Mucosa of rectum (tissue), 2 donors: Measurements from ENCODE around the gene DTX2.
"Not testable (repeated sequence)": the region's sequence is repeated elsewhere in the genome, so short reads cannot be mapped to it uniquely, and the experiment has no call there.

ENCODE experiments used
- H3K27ac ChIP-seq, 2 donors: one replicate each; pipeline ENCODE4 v1.7.0; 2013; ENCODE audit warnings: inconsistent platforms in 2 of 2, low read depth in 2 of 2, low read length in 2 of 2
- H3K27me3 ChIP-seq, 2 donors: one replicate each; pipeline ENCODE4 v1.7.0; 2013; ENCODE audit warnings: low read length in 2 of 2; ENCODE audit not compliant: control insufficient read depth in 2 of 2, insufficient read depth in 2 of 2
- H3K36me3 ChIP-seq, 2 donors: one replicate each; pipeline ENCODE4 v1.7.0; 2013; ENCODE audit warnings: low read length in 2 of 2; ENCODE audit not compliant: control insufficient read depth in 2 of 2, insufficient read depth in 2 of 2
- H3K4me1 ChIP-seq, 2 donors: one replicate each; pipeline ENCODE4 v1.7.0; 2013; ENCODE audit warnings: low read length in 2 of 2, mild to moderate bottlenecking in 1 of 2; ENCODE audit not compliant: control insufficient read depth in 2 of 2, insufficient read depth in 2 of 2
- H3K4me3 ChIP-seq, 2 donors: one replicate each; pipeline ENCODE4 v1.7.0; 2013; ENCODE audit warnings: low read length in 2 of 2
- H3K9ac ChIP-seq, 2 donors: one replicate each; pipeline ENCODE4 v1.7.0; 2013; ENCODE audit warnings: low read length in 2 of 2, low read depth in 1 of 2, mild to moderate bottlenecking in 1 of 2
- H3K9me3 ChIP-seq, 2 donors: one replicate each; pipeline ENCODE4 v1.7.0; 2013; ENCODE audit warnings: low read length in 2 of 2; ENCODE audit not compliant: control insufficient read depth in 2 of 2
- donor health status: healthy.
- donor health status: Normal muscosa, but diverticular disease.

DTX2 gene

DNA sequence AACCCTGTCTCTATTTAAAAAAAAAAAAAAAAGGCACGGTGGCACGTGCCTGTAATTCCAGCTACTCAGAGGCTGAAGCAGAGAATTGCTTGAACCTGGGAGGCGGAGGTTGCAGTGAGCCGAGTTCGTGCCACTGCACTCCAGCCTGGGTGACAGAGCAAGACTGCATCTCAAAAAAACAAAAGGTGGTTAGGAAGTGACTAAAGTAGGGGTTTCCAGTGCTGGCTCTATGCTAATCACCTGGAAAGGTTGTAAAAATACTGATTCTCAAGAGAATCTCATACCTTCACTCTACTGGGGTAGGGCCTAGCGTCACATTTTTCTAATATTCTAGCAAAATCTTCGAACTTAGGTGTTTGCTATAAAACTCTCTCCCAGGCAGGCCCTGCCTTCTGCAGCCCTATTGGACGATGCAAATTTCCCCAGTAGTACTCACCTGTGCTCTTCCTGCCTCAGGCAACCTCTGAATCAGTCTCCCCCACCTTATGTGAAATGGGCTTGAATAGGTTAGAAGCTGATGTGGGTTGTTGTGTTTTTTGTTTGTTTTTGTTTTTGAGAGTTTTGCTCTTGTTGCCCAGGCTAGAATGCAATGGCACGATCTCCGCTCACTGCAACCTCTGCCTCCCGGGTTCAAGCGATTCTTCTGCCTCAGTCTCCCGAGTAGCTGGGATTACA, 33.2 kb upstream of the DTX2 start:
- Histone ChIP-seq H3K9me3 (no peaks in the 10 kb centered on the region), H3K27ac (no peak overlapping the region), H3K4me3 (no peak overlapping the region), H3K9ac (no peak overlapping the region), H3K27me3 (no peaks in the 10 kb centered on the region), H3K36me3 (no peaks in the 10 kb centered on the region), H3K4me1 (no peaks in the 10 kb centered on the region)

DNA sequence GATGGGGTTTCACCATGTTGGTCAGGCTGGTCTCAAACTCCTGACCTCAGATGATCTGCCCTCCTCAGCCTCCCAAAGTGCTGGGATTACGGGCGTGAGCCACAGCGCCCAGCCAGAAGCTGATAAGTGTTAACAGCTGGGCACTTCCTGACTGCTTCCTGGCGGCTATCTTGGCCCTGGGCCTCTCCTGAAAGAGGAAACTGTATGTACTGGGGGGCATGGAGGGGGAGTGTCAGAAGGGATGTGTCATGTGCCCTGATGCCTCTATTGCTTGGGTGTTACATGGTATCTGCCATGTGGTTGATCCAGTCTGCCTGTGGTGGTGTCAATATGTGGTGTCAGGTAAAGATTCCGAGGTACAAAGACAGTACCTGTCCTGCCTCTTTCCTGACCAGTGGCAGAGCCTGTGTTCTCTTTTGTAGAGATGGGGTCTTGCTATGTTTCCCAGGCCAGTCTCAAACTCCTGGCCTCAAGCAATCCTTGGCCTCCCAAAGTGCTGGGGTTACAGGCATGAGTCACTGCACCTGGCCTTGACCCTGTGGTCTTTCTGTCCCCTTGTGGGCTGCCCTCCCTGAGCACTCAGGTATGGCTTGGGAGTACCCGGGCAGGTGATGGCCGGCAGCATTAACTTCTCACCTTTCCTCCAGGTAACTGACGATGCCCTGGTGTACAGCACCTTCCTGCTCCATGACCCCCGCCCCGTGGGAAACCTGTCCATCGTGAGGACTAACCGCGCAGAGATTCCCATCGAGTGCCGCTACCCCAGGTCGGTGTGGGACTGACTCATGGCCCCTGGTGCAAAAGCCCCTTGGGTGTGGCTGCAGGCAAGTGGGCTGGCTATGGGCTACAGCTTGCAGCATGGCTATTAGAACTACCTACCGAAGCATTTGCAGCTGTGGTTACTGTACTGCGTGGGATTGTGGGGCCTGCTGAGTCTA, 32.4 kb upstream of the DTX2 start:
- Histone ChIP-seq H3K9ac (no peak overlapping the region), H3K27me3 (no peaks in the 10 kb centered on the region), H3K36me3 (no peaks in the 10 kb centered on the region), H3K4me3 (no peak overlapping the region), H3K4me1 (no peaks in the 10 kb centered on the region), H3K27ac (no peak overlapping the region), H3K9me3 (no peaks in the 10 kb centered on the region)

DNA sequence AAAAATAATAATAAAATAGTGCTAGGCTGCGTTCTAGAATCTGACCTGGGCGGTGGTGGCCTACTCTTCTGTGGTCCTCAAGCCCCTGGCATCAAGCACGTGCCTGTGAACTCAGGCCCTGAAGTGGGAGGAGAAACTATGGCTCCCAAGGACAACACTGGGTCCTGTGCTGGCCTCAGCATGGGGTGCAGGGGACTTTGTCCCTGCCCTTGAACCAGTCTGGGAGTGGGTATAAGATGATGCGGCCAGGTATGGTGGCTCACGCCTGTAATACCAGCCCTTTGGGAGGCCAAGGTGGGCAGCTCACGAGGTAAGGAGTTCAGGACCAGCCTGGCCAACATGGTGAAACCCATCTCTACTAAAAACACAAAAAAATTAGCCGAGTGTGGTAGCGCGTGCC, 31.3 kb upstream of the DTX2 start:
- H3K9ac ChIP-seq: no peak overlapping the region
- no peaks in the 10 kb centered on the region for H3K27me3 ChIP-seq
- H3K36me3 ChIP-seq: no peaks in the 10 kb centered on the region
- no peaks in the 10 kb centered on the region for H3K4me1 ChIP-seq
- no peak overlapping the region for H3K27ac ChIP-seq
- no peaks in the 10 kb centered on the region for H3K9me3 ChIP-seq
- no peak overlapping the region for H3K4me3 ChIP-seq

DNA sequence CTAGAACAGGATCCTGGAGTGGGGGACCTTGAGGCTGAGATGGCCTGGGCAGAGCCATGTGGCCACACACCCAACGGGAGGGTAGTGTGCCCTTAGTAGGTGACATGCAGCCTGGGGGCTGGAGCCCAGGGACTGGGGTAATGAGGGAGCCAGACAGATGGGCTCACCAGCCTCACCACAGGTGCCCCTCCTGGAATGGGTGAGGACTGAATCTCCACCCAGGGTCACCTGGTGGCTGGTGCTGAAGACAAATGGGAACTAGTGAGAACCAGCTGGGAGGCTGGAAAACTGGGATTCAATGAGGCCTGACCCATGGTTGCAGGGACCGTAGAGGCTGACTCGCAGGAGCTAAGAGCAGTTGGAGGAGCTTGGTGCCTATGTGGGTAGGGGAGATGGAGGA, 30.7 kb upstream of the DTX2 start:
- Histone ChIP-seq H3K4me3 (no peak overlapping the region), H3K27ac (no peak overlapping the region), H3K9ac (no peak overlapping the region), H3K9me3 (no peaks in the 10 kb centered on the region), H3K4me1 (no peaks in the 10 kb centered on the region), H3K36me3 (no peaks in the 10 kb centered on the region), H3K27me3 (no peaks in the 10 kb centered on the region)

DNA sequence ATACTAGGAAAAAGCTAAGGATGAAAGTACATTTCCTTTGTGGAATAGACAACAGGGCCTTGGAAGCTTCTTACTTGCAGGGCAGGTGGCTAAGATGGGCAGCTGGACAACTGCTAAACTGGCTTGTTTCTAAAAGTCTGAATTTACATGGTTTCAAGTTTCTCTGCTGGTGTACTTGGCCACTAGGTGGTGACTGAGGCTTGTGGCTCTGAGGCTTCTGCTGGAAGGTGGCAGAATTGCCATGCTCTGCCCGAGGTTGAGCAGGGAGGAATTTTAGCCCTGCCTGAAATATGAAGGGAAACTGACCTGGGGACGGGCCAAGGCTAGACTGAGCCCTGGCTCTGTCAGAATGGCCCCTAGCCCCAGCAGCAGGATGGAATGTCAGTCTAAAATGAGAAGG, 23.6 kb upstream of the DTX2 start:
- H3K27ac ChIP-seq, H3K9ac ChIP-seq, H3K36me3 ChIP-seq, H3K4me1 ChIP-seq, H3K27me3 ChIP-seq, H3K9me3 ChIP-seq, H3K4me3 ChIP-seq: not testable (repeated sequence)

DNA sequence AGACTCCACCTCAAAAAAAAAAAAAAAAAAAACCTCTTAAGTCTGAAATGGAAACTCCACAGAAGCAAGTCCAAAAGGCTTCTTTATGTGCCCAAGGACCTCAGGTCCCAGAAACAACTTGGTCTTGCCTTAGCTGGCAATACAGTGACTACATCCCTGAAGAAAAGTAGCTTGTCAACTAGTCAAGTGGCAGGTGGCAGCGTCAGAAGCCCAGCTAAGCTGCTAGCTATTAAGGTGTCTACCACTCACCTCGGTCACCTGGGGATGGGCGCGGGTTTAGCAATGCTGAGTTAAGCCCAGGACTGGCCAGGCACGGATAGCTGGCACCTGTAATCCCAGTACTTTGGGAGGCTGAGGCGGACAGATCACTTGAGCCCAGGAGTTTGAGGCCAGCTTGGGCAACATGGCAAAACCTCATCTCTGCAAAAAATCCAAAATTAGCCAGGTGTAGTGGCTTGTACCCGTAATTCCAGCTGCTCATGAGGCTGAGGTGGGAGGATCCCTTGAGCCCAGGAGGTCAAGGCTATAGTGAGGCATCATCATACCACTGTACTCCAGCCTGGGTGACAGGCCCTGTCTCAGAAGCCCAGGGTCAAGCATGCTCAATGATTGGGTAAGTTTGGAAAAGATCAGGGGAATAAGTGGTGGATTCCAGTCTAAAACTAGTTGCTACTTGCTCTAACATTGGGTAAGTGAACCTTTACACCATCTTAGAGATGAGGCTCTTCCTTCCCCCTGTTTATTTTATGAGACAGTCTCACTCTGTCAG, 22.2 kb upstream of the DTX2 start:
- not testable (repeated sequence) for H3K36me3 ChIP-seq, H3K4me3 ChIP-seq, H3K9me3 ChIP-seq, H3K27ac ChIP-seq, H3K9ac ChIP-seq, H3K4me1 ChIP-seq, H3K27me3 ChIP-seq

DNA sequence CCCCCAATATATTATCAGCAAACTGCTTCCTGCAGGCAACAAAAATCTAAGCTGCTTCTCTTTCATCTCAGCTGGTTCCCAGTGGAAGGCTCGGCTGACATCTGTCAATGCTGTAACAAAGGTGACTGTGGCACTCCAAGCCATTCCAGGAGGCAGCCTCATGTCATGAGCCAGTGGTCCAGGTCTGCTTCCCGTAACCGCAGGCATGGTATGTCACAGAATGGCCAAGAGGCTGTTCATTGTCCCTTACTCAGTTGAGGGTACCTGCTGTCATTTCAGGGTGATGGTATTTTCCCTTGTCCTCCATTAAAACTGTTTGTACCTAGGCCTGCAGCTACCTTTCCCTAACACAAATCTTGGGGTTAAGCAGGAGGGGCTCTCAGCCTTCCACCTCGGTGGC, 21.1 kb upstream of the DTX2 start:
- H3K27ac ChIP-seq, H3K4me3 ChIP-seq, H3K9me3 ChIP-seq, H3K36me3 ChIP-seq, H3K4me1 ChIP-seq, H3K27me3 ChIP-seq, H3K9ac ChIP-seq: not testable (repeated sequence)

DNA sequence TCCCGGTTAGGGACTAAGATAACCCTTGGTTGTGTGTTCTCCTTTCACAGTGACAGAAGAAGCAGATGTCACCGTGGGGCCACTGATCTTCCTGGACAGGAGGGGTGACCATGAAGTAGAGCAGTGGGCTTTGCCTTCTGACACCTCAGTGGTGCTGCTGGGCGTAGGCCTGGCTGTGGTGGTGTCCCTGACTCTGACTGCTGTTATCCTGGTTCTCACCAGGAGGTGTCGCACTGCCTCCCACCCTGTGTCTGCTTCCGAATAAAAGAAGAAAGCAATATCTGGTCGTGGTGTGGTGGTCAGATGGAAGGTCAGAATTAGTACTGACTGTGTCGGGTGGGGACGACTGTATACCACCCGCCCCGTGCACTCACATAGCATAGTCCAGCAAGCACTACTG, 19.7 kb upstream of the DTX2 start:
- H3K4me3 ChIP-seq, H3K27me3 ChIP-seq, H3K4me1 ChIP-seq, H3K36me3 ChIP-seq, H3K27ac ChIP-seq, H3K9me3 ChIP-seq, H3K9ac ChIP-seq: not testable (repeated sequence)

DNA sequence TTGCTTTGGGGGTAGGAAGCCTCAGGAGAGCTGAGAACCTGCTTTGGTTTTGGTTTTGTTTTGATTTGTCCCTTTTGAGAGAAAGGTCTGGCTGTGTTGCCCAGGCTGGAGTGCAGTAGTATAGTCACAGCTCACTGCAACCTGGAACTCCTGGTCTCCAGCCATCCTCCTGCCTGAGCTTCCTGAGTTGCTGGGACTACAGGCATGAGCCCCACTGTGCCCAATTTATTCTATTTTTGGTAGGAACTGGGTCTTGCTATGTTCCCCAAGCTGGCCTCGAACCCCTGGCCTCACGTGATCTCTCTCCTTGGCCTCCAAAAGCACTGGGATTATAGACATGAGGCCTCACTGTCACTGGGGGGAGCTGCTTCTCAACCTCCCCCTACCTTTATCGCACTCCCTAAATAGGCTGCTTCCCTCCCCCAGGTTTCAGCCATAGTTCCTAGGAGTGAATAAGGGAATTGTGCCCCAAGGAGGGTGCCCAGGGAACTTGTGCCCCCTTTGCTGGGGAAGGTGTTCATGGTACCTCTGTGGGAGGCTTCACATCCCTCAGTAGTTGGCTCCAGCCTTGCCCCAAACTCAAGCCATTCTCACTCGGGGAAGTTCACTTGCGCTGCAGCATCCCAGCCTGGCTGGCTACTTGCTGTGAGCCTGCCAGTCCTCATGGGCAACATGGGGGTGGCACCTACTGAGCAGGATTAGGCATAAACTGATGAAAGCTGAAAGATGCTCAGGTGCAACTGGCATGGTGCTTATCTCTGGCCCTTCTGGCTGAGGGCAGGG, 18.7 kb upstream of the DTX2 start:
- not testable (repeated sequence) for H3K27ac ChIP-seq, H3K9me3 ChIP-seq, H3K4me1 ChIP-seq, H3K27me3 ChIP-seq, H3K4me3 ChIP-seq, H3K9ac ChIP-seq, H3K36me3 ChIP-seq
